Measurements from ENCODE around the gene KRT20.

KRT20 gene

DNA sequence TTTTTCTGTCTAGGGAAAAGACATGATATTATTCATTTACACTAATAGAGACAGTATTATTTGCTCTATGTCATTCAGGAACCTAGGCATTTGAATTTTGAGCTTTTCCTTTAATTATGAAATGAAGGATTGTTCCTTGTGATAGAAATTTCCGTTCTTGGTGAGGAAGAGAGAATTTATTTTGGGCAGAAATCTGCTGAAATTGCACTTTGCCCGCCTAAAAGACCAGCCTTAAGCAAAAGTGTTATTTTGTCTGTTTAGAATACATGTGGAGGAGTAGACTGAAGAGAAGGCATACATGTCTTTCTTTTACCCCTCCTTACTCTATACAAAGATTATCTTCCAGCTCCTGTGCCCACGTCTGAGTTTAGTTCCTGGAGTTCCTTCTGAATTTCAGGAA lies 45.8 kb downstream of the KRT20 start:
- no peak overlapping the region for H3K4me3 ChIP-seq (ENCODE audit: low read depth, low read length)
- TF ChIP-seq, protein P1, sequence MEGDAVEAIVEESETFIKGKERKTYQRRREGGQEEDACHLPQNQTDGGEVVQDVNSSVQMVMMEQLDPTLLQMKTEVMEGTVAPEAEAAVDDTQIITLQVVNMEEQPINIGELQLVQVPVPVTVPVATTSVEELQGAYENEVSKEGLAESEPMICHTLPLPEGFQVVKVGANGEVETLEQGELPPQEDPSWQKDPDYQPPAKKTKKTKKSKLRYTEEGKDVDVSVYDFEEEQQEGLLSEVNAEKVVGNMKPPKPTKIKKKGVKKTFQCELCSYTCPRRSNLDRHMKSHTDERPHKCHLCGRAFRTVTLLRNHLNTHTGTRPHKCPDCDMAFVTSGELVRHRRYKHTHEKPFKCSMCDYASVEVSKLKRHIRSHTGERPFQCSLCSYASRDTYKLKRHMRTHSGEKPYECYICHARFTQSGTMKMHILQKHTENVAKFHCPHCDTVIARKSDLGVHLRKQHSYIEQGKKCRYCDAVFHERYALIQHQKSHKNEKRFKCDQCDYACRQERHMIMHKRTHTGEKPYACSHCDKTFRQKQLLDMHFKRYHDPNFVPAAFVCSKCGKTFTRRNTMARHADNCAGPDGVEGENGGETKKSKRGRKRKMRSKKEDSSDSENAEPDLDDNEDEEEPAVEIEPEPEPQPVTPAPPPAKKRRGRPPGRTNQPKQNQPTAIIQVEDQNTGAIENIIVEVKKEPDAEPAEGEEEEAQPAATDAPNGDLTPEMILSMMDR (IDR thresholded peaks at IDR 0.05; ENCODE audit: low read depth, low read length): no peak

DNA sequence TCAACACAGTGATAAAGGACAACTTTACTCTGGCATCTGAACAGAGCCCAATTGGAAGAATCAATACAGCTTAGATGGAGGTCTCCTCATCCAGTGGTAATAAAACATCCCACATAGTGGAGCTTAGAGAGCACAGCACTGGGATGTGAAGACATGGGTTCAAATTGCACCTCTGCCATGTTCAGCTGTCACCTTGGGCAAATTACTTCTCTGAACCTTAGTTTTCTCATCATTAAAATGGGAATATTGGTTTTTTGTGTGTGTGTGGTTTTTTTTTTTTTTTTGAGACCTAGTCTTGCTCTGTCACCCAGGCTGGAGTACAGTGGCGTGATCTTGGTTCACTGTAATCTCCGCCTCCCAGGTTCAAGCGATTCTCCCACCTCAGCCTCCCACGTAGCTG lies 49.0 kb downstream of the KRT20 start:
- TF ChIP-seq, protein P1 (IDR thresholded peaks at IDR 0.05; ENCODE audit: low read depth, low read length): no peak
- no peak overlapping the region for H3K4me3 ChIP-seq (ENCODE audit: low read depth, low read length)

DNA sequence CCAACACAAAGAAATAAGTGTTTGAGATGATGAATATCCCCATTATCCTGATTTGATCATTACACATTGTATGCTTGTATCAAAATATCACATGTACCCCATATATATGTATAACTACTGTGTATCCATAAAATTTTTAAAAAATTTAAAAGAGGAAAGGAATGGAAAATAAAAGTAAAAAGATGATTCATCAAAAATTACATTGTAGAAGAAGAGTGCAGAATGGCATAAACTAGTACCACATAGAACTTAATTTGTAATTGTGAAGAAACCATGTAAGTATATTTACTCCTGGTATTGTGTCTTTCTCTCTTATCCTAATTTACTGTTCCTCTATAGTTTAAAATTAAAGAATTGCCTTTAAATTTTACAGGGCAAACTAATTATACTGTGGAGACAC lies 51.2 kb downstream of the KRT20 start:
- no peak overlapping the region for H3K4me3 ChIP-seq (ENCODE audit: low read depth, low read length)
- TF ChIP-seq, protein P1 (IDR thresholded peaks at IDR 0.05; ENCODE audit: low read depth, low read length): no peak

DNA sequence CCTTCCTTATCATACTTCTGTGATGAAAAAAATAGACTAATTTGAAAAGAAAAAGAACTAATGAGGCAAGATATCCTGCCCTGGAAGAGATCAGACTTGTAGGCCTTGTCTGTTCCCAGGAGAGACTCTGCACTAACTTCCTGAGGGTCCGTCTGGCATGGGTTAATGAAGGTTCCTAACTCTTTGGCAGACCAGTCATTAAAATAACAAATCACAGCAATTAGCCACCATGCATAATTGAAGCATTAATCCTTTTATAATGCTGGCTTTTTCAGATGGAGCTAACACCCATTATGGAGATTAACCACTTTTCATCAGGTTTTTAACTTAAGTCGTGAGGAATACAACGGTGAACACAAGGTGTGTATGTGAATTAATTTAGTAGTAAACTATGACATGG lies 52.2 kb downstream of the KRT20 start:
- TF ChIP-seq, protein P1 (IDR thresholded peaks at IDR 0.05; ENCODE audit: low read depth, low read length): no peak
- H3K4me3 ChIP-seq (ENCODE audit: low read depth, low read length): no peak overlapping the region

DNA sequence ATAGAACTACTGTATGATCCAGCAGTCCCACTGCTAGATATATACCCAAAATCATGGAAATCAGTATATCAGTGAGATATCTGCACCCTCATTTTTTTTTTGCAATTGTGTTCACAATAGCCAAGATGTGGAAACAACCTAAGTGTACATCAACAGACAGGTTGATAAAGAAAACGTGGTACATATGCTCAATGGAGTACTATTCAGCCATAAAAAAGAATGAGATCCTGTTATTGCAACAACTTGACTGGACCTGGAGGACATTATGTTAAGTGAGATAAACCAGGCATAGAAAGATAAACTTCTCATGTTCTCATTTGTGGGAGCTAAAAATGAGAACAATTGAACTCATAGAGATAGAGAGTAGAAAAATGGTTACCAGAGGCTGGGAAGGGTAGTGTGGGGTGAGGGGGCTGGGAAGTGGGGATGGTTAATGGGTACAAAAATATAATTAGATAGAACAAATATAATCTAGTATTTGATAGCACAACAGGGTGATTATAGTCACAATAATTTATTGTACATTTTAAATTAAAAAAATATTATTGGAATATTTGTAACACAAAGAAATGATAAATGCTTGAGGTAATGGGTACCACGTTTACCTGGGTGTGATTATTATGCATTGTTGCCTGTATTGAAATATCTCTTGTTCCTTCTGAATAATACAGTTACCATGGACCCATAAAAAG lies 54.8 kb downstream of the KRT20 start:
- TF ChIP-seq, protein P1 (IDR thresholded peaks at IDR 0.05; ENCODE audit: low read depth, low read length): no peak
- no peak overlapping the region for H3K4me3 ChIP-seq (ENCODE audit: low read depth, low read length)

DNA sequence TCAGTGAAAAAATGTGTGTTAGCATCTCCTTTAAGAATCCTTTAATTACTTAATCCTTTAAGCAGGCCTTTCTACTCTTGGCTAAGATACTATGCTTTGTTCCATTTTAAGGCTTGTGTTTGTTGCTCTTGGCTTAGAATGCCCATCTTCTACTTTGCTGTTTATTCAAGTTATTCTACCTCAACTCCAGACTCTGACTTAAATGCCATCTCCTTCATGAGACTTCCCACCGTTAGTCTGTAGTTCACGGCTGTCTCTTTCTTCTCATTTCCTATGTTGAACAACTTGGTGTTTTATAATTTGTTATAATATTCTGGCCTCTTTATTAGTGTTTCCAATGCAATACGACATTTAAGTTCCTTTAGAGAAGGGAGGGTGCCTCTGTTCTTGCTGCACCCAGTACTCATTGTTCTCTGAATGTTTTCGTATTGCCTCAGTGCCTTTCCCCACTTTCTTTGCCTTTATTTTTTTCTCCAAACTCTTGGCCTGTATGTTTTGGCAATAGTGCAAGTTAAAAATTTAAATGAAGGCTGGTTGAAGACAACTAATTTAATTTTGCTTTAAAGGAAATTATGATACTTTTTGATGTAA lies 56.5 kb downstream of the KRT20 start:
- TF ChIP-seq, protein P1 (IDR thresholded peaks at IDR 0.05; ENCODE audit: low read depth, low read length): no peak

DNA sequence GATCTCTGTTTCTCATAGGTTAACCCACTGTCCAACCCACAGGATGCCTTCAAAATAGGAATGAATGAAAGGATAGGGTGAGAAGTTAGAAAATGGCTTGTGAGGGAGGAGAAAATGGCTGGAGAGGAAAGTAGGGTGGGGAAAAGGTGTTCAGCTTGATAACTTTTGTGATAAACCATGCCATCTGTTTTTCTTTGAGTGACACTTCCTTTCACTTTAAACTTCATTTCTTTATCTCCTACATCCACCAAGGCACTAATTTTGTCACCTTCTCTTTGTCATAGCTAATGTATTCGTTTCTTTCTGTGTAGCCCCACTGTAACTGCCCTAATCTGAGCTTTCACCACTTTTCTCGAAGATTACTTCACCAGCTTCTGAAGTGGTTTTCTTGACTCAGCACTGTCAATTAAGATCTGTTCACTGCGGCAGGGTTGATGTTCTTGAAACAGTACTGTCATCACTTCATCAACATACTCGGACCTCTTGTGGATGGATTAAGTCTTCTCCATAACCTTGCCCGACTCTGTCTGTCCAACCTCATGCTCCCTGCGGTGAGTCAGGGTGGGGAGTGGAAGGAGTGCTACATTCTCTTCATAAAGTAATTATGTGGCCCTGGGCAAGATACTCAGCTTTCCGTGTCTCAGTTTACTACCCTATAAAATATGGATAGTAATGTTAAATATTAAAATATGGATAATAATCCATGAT lies 57.1 kb downstream of the KRT20 start:
- H3K4me3 ChIP-seq (ENCODE audit: low read depth, low read length): no peak overlapping the region
- TF ChIP-seq, protein P1 (IDR thresholded peaks at IDR 0.05; ENCODE audit: low read depth, low read length): no peak

More for the DNA sequence above, 56.5 kb downstream of the KRT20 start:
- H3K4me3 ChIP-seq (ENCODE audit: low read depth, low read length): no peak overlapping the region
